ENCODE data around the gene FXYD4. TPM values are rescaled to one million over a fixed set of nuclear protein-coding genes. Genes with fewer than 3 reads are reported as not detected.

FXYD4 gene
- total RNA-seq, 4 donors from 2014 or later, result not detected

- H3K9me3 ChIP-seq, result no peaks in the 10 kb centered on the region
- no peak overlapping the region for H3K4me3 ChIP-seq
- H3K36me3 ChIP-seq, result peaks cover 0 to 20% of the 10 kb centered on the region in 2 donors
- TF ChIP-seq POLR2AphosphoS5 (IDR thresholded peaks at IDR 0.05) (no peak), POLR2A (IDR thresholded peaks at IDR 0.05) (no peak), EP300 (IDR thresholded peaks at IDR 0.05) (no peak), CTCF (IDR thresholded peaks at IDR 0.05) (no peak)
- ATAC-seq, result no peak
- peaks cover 7 to 76% (median 49%) of the 10 kb centered on the region in 3 donors for H3K4me1 ChIP-seq
- 62 to 80% methylated on average over 6 of the region's 14 CpGs for WGBS, 2 donors (ENCODE audit: low coverage in 1 of 2)
- no peaks in the 10 kb centered on the region for H3K27me3 ChIP-seq
- peak overlapping the region in 1 of 4 donors; percentile 99 for H3K27ac ChIP-seq
Measured at GRCh38 chr10:43403911-43404703, 32.7 kb downstream of the FXYD4 start.

- no peaks in the 10 kb centered on the region for H3K27me3 ChIP-seq
- no peaks in the 10 kb centered on the region for H3K9me3 ChIP-seq
- H3K36me3 ChIP-seq, result peaks cover 0 to 14% of the 10 kb centered on the region in 2 donors
- WGBS, 2 donors (ENCODE audit: low coverage in 1 of 2), result 50 to 71% methylated on average over 5 of the region's 6 CpGs
- H3K27ac ChIP-seq, result peak overlapping the region in 1 of 4 donors; percentile 99
- TF ChIP-seq EP300 (IDR thresholded peaks at IDR 0.05), result no peak
- TF ChIP-seq POLR2A (IDR thresholded peaks at IDR 0.05), result no peak
- TF ChIP-seq CTCF (IDR thresholded peaks at IDR 0.05), result no peak
- no peak for TF ChIP-seq POLR2AphosphoS5 (IDR thresholded peaks at IDR 0.05)
- no peak for ATAC-seq
- peaks cover 7 to 75% (median 44%) of the 10 kb centered on the region in 3 donors for H3K4me1 ChIP-seq
- no peak overlapping the region for H3K4me3 ChIP-seq
Measured at GRCh38 chr10:43404704-43405084, 33.3 kb downstream of the FXYD4 start.

- WGBS, 2 donors (ENCODE audit: low coverage in 1 of 2), result 0% methylated on average over 1 to 9 of the region's 59 CpGs
- H3K9me3 ChIP-seq, result no peaks in the 10 kb centered on the region
- H3K27ac ChIP-seq, result peak overlapping the region; percentile 89 to 99 (median 99)
- ATAC-seq, result peak; percentile 23
- H3K27me3 ChIP-seq, result no peaks in the 10 kb centered on the region
- H3K36me3 ChIP-seq, result peaks cover 0 to 9% of the 10 kb centered on the region in 2 donors
- peaks cover 7 to 56% (median 30%) of the 10 kb centered on the region in 3 donors for H3K4me1 ChIP-seq
- no peak for TF ChIP-seq CTCF (IDR thresholded peaks at IDR 0.05)
- peak in 1 of 2 donors; percentile 51 for TF ChIP-seq POLR2A (IDR thresholded peaks at IDR 0.05)
- peak overlapping the region; percentile 67 to 75 for H3K4me3 ChIP-seq
Measured at GRCh38 chr10:43407148-43407575, 35.7 kb downstream of the FXYD4 start.

GRCh38 chr10:43407576-43408330 is 36.3 kb downstream of the FXYD4 start:
- 1 to 2% methylated on average over 38 to 55 of the region's 56 CpGs for WGBS, 2 donors (ENCODE audit: low coverage in 1 of 2)
- Histone ChIP-seq H3K4me1 (peaks cover 7 to 51% (median 30%) of the 10 kb centered on the region in 3 donors), H3K36me3 (peaks cover 0 to 9% of the 10 kb centered on the region in 2 donors), H3K27me3 (no peaks in the 10 kb centered on the region), H3K9me3 (no peaks in the 10 kb centered on the region), H3K27ac (peak overlapping the region; percentile 89 to 99 (median 99)), H3K4me3 (peak overlapping the region; percentile 67 to 75)
- TF ChIP-seq POLR2AphosphoS5 (IDR thresholded peaks at IDR 0.05) (peak; percentile 98), CTCF (IDR thresholded peaks at IDR 0.05) (peak in 3 of 4 experiments; percentile 47 to 63 (median 58)), EP300 (IDR thresholded peaks at IDR 0.05) (no peak), POLR2A (IDR thresholded peaks at IDR 0.05) (peak; percentile 47 to 51)
- peak; percentile 70 for ATAC-seq
